Ovary (tissue), 9 donors: ENCODE data around the gene SLC36A3. TPM values are rescaled to one million over a fixed set of nuclear protein-coding genes. Genes with fewer than 3 reads are reported as not detected.

ENCODE experiments used
- DNase-seq, 5 donors: peaks; one replicate each; pipeline ENCODE4 v3.0.0-alpha.2; 2019 to 2020
- H3K27ac ChIP-seq, 2 donors: fragments of 200-600 bp; one replicate each; pipeline versions ENCODE4 v1.5.1 to v1.8.0; 2019 to 2022
- H3K27me3 ChIP-seq: fragments of 200-600 bp; one replicate; pipeline ENCODE4 v1.8.0; 2022
- H3K36me3 ChIP-seq: fragments of 200-600 bp; sonication (generic); one replicate; pipeline ENCODE4 v1.5.1; 2019
- H3K4me1 ChIP-seq: one replicate; pipeline ENCODE4 v1.8.1; 2013; ENCODE audit warnings: mild to moderate bottlenecking, moderate library complexity; ENCODE audit not compliant: insufficient read depth
- H3K4me3 ChIP-seq: fragments of 200-600 bp; sonication (generic); one replicate; pipeline ENCODE4 v1.5.1; 2017
- H3K9me3 ChIP-seq, 2 donors: fragments of 200-600 bp in 1 of 2; sonication (generic) in 1 of 2; one replicate each; pipeline versions ENCODE4 v1.5.1 to v1.8.1; 2013 to 2019; ENCODE audit warnings: mild to moderate bottlenecking in 1 of 2, moderate library complexity in 1 of 2
- CTCF ChIP-seq, 3 donors: fragments of 450-650 bp in 2 of 3; fragments of 200-600 bp in 1 of 3; IDR thresholded peaks; one replicate each; pipeline versions ENCODE4 v1.5.1 to v1.8.0; 2016 to 2022; ENCODE audit warnings: antibody characterized with exemption in 3 of 3, mild to moderate bottlenecking in 1 of 3
- EP300 ChIP-seq: sonication (generic); formaldehyde crosslinking; IDR thresholded peaks from one replicate; pipeline ENCODE4 v1.6.1; 2017; ENCODE audit warnings: antibody characterized with exemption
- POLR2A ChIP-seq: fragments of 450-650 bp; IDR thresholded peaks from one replicate; pipeline ENCODE4 v1.6.1; 2017; ENCODE audit warnings: antibody characterized with exemption, mild to moderate bottlenecking, moderate library complexity
- WGBS, 3 donors: extraction: QIAGEN DNeasy Blood & Tissue Kit in 1 of 3; methylation state at CpG; one replicate each; pipeline versions ENCODE4 v1.1.5 to v1.1.7; 2013 to 2017; 5-methylcytosine and 5-hydroxymethylcytosine counted together
- intact Hi-C, 4 donors: fragments of 100-400 bp; cut with DNase I; formaldehyde crosslinking; loops; one replicate each; pipeline versions ENCODE4 v1.11.0 to v1.15.1; 2022 to 2023
- polyA plus RNA-seq, 2 donors: library from polyadenylated mRNA; stranded (reverse); fragments of 200-250 nt in 1 of 2; fragments of 350-450 nt in 1 of 2; fragmentation: Illumina TruSeq in 1 of 2; extraction: RNeasy Lipid Tissue Mini Kit (QIAGEN cat#74804) in 1 of 2; gene quantifications; one replicate each; pipeline ENCODE4 v1.2.3, GENCODE V29; 2013 to 2014
- total RNA-seq, 7 donors: library from RNA; depleted of rRNA in 2 of 7; stranded (reverse); fragments of >200 nt in 2 of 7; fragmentation: NEBNext Ultra II Directional in 3 of 7; extraction: Animal tissue kit (Norgen Biotek cat#: 25700) in 3 of 7; gene quantifications; one replicate each; pipeline versions ENCODE4 v1.1.0 to v1.2.4, GENCODE V29; 2016 to 2023
- donor health status: DM: no; HTN: no; CAD: no; lungs with moderate emphysema.
- donor health status: DM: no; HTN: no; CAD: no.
- donor health status: Bipolar disorder and iron deficiency.
- donor health status: DM: yes; HTN: yes; CAD: no.
- donor health status: DM: no; HTN: no; CAD: no.
- donor health status: DM: yes; HTN: yes; CAD: no.

Gene SLC36A3
- total and polyA plus RNA-seq, 9 donors = not detected

- H3K27ac ChIP-seq = no peak overlapping the region
- H3K27me3 ChIP-seq = no peaks in the 10 kb centered on the region
- no peaks in the 10 kb centered on the region for H3K36me3 ChIP-seq
- H3K4me3 ChIP-seq = no peak overlapping the region
- no peaks in the 10 kb centered on the region for H3K4me1 ChIP-seq
- H3K9me3 ChIP-seq = no peaks in the 10 kb centered on the region
- DNase-seq = no peak
- TF ChIP-seq POLR2A (no peak), EP300 (no peak), CTCF (IDR thresholded peaks at IDR 0.05) (no peak)
- 90 to 92% (median 91%) methylated on average over 2 of the region's 2 CpGs for whole genome bisulfite sequencing, 3 donors
- intact Hi-C loops = no loop called here
Measured at GRCh38 chr5:151332857-151333256, 29.3 kb upstream of the SLC36A3 start.

GRCh38 chr5:151328734-151329133 is 25.2 kb upstream of the SLC36A3 start:
- no peaks in the 10 kb centered on the region for H3K9me3 ChIP-seq
- 82 to 89% (median 87%) methylated on average over 4 of the region's 4 CpGs for WGBS, 3 donors
- no peak overlapping the region for H3K27ac ChIP-seq
- H3K4me1 ChIP-seq = no peaks in the 10 kb centered on the region
- no peak for TF ChIP-seq POLR2A
- no peak for TF ChIP-seq EP300
- no peak for TF ChIP-seq CTCF (IDR thresholded peaks at IDR 0.05)
- no peak overlapping the region for H3K4me3 ChIP-seq
- no peaks in the 10 kb centered on the region for H3K27me3 ChIP-seq
- H3K36me3 ChIP-seq = no peaks in the 10 kb centered on the region
- no peak for DNase-seq
- intact Hi-C loops = no loop called here

GRCh38 chr5:151327585-151327984 is 24.0 kb upstream of the SLC36A3 start:
- no peaks in the 10 kb centered on the region for H3K36me3 ChIP-seq
- no peaks in the 10 kb centered on the region for H3K4me1 ChIP-seq
- H3K27ac ChIP-seq = no peak overlapping the region
- no peaks in the 10 kb centered on the region for H3K27me3 ChIP-seq
- WGBS, 3 donors = 71 to 75% (median 74%) methylated on average over 2 of the region's 2 CpGs
- intact Hi-C loops = no loop called here
- TF ChIP-seq EP300 (no peak), CTCF (IDR thresholded peaks at IDR 0.05) (no peak), POLR2A (no peak)
- H3K9me3 ChIP-seq = no peaks in the 10 kb centered on the region
- no peak for DNase-seq
- no peak overlapping the region for H3K4me3 ChIP-seq

- intact Hi-C loops = no loop called here
- no peak for DNase-seq
- Histone ChIP-seq H3K36me3 (no peaks in the 10 kb centered on the region), H3K27me3 (no peaks in the 10 kb centered on the region), H3K4me1 (no peaks in the 10 kb centered on the region), H3K27ac (no peak overlapping the region), H3K4me3 (no peak overlapping the region), H3K9me3 (no peaks in the 10 kb centered on the region)
- TF ChIP-seq CTCF (IDR thresholded peaks at IDR 0.05) (no peak), POLR2A (no peak)
- WGBS, 3 donors = 86 to 96% (median 91%) methylated on average over 3 of the region's 3 CpGs
Measured at GRCh38 chr5:151326266-151326665, 22.7 kb upstream of the SLC36A3 start.

GRCh38 chr5:151320481-151320880 is 16.9 kb upstream of the SLC36A3 start:
- 72 to 79% (median 74%) methylated on average over 4 of the region's 4 CpGs for WGBS, 3 donors
- H3K27me3 ChIP-seq = no peaks in the 10 kb centered on the region
- no peak for DNase-seq
- no peak overlapping the region for H3K27ac ChIP-seq
- intact Hi-C loops = no loop called here
- H3K9me3 ChIP-seq = no peaks in the 10 kb centered on the region
- TF ChIP-seq EP300 (no peak), POLR2A (no peak), CTCF (IDR thresholded peaks at IDR 0.05) (no peak)
- H3K4me1 ChIP-seq = peaks cover 5% of the 10 kb centered on the region
- H3K4me3 ChIP-seq = no peak overlapping the region
- no peaks in the 10 kb centered on the region for H3K36me3 ChIP-seq
